Nucleus accumbens (tissue), 56 donors: Measurements from ENCODE around the gene CCDC88B.

Experiments
- DNase-seq, 56 donors: peaks; one replicate each; lab custom pipeline; 2025; lab: John Stamatoyannopoulos, UW

The CCDC88B gene

DNA sequence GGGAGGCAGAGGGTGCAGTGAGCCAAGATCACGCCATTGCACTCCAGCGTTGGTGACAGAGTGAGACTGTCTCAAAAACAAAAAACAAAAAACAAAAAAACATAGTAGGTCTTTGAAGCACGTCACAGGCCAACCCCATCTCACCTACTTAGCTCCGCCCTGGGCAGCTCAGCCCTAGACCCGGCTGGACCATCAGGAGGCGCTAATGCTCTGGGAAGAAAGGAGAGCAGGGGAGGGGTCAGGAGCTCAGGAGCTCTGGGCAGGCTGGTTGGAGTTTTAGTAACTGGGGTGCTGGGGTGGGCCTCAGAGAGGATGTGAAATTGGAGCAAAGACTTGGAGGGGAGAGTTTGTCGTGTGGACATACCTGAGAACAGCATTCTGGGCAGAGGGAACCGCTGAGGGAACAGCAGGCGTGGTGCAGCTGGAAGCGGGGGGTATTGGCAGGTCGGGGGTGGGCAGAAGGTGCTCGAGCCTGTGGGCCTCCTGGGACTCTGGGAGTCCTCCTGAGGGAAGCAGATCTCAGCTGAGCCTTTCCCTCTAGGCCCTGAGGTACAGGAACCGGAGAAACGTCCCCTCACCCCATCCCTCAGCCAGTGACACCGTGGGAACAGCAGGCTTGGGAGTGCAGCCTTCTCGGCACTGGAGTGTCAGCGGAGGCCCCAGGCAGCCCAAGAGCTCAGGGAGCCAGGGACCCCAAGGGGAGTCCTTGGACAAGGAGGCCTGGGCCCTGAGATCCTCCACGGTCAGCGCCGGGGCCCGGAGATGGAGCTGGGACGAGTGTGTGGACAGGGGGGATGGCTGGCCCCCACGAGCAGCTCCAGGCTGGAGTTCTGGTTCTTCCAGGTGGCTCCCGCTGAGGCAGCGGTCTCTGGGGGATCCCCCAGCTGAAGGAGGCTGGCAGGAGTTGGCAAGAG is 16.8 kb downstream of the CCDC88B start:
- DNase-seq, result no peak

DNA sequence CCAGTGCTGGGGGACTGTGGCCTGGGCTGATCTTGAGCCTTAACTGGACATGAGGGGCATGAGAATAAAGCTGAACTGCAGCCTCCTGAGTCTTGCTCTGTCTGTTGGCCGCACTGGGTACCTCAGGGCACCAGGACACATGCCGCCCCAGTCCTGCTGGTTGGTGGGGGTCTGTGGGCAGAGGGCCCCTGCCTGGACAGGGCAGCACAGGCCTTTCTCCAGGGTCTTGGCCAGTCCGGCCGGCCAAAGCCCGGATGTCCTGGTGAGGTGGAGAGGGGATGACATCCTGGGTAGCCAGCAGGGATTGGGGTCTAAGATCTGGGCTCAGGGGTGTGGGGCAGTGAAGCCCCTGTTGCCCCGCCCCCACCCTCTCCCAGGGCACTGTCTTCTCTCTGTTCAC is 17.4 kb downstream of the CCDC88B start:
- no peak for DNase-seq

GRCh38 chr11:64357904-64358535 is 18.0 kb downstream of the CCDC88B start:
- DNase-seq, result no peak

GRCh38 chr11:64358536-64358906 is 18.5 kb downstream of the CCDC88B start:
- DNase-seq, result peak in 2 of 56 donors; percentile 54 to 58

- peak in 39 of 56 donors; percentile 17 to 76 (median 42) for DNase-seq
Observed at GRCh38 chr11:64358907-64359711, 19.1 kb downstream of the CCDC88B start, which contains the start of gene RPS6KA4. TSS of gene RPS6KA4 (plus strand) at chr11:64359162. CDS start at chr11:64359236, 74 bp downstream.

DNA sequence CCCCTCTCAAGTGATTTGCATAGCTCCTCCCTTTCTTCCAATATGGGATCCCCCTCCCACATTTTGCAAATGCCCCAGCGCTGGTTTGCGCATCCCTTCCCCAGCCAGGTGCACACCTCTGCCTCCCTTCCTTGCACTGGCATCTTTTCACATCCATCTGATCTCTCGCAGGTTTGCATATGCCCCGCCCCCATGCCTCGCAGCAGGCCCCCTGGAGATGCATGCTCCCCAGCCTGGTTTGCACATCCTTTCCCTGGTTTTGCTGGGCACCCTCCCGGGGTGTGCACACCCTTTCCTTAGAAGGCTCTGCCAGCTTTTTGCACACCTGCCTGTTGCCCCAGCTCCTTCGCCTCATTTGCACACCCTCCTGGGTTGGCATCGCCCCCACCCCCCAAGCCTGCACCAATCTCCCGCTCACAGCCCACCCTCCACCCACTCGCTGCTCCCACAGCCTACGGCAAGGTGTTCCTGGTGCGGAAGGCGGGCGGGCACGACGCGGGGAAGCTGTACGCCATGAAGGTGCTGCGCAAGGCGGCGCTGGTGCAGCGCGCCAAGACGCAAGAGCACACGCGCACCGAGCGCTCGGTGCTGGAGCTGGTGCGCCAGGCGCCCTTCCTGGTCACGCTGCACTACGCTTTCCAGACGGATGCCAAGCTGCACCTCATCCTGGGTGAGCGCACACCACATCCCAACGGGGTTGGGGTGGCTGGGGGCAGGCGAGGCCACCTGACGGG is 19.9 kb downstream of the CCDC88B start:
- DNase-seq, result peak in 39 of 56 donors; percentile 15 to 86 (median 61)

GRCh38 chr11:64360448-64360921 is 20.5 kb downstream of the CCDC88B start:
- no peak for DNase-seq

- no peak for DNase-seq
Observed at GRCh38 chr11:64361659-64362058, 21.7 kb downstream of the CCDC88B start.

DNA sequence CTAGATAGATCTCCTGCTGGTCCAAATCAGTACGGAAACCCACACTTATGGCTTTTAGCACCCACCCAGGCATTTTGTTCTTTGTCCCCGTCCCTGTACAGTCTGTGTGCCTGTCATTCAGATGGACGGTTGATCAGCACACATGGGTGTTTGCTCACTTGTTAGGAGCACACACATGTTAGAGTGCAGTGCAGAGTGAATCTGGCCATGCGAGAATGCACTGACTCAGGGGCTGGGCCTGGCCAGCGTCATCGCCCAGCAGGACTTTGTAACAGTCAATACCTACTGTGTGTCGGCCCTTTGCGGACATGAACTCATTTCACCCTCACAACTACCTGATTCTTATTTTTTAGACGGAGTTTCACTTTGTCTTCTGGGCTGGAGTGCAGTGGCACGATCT is 22.3 kb downstream of the CCDC88B start:
- DNase-seq, result no peak

DNA sequence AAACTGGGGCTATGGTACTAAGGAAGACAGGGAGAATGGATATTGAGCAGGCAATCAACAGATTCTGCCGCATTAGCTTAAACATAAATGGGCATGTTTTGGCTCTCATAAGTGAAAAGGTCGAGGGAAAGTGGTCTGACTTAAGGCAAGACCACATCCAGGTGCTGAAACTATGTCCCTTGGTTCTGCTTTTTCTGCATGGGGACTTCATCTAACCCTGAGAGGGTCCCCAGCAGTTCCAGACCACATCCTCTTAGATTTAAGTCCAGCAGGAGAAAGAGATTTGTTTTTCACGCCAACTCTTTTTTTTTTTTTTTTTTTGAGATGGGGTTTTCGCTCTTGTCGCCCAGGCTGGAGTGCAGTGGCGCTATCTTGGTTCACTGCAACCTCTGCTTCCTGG is 24.4 kb downstream of the CCDC88B start:
- no peak for DNase-seq

GRCh38 chr11:64364911-64365310 is 24.9 kb downstream of the CCDC88B start:
- no peak for DNase-seq

- no peak for DNase-seq
Observed at GRCh38 chr11:64366751-64367150, 26.7 kb downstream of the CCDC88B start.

- DNase-seq, result no peak
Observed at GRCh38 chr11:64367931-64368672, 28.1 kb downstream of the CCDC88B start.

GRCh38 chr11:64368673-64369074 is 28.7 kb downstream of the CCDC88B start:
- DNase-seq, result no peak

- no peak for DNase-seq
Observed at GRCh38 chr11:64369440-64370421, 29.7 kb downstream of the CCDC88B start.

- no peak for DNase-seq
Observed at GRCh38 chr11:64371201-64371600, 31.2 kb downstream of the CCDC88B start.

- DNase-seq, result no peak
Observed at GRCh38 chr11:64372021-64372420, 32.0 kb downstream of the CCDC88B start.
